K562 (cell line): Measurements from ENCODE around the gene CMBL. TPM values are rescaled to one million over a fixed set of nuclear protein-coding genes. Genes with fewer than 3 reads are reported as not detected.
A peak's percentile ranks its signal among the peaks of the same experiment; 100 is the strongest.

ENCODE experiments used
- ELF4 ChIP-seq: fragments of 450-650 bp; formaldehyde crosslinking; IDR thresholded peaks from 2 replicates; pipeline ENCODE4 v1.4.0; 2022; ENCODE audit warnings: missing genetic modification characterization
- ETV1 ChIP-seq: fragments of 450-650 bp; conservative IDR thresholded peaks from 2 replicates; pipeline ENCODE4 v1.6.1; 2016; ENCODE audit warnings: missing genetic modification characterization, control low read depth, low read depth, missing compliant biosample characterization
- ETV6 ChIP-seq, 3 experiments: fragments of 150-350 bp in 1 of 3; sonication (generic) in 1 of 3; formaldehyde crosslinking in 1 of 3; IDR thresholded peaks; 2 replicates each; pipeline versions ENCODE4 v1.6.1 to v1.8.0; 2014 to 2022; ENCODE audit warnings: borderline replicate concordance in 2 of 3, low read depth in 2 of 3, antibody characterized with exemption in 1 of 3, low read length in 1 of 3, mild to moderate bottlenecking in 1 of 3, missing genetic modification reagents in 1 of 3
- FOSL1 ChIP-seq: fragments of 200-800 bp; sonication (Bioruptor generic); conservative IDR thresholded peaks from 2 replicates; pipeline ENCODE4 v1.6.1; 2016; ENCODE audit warnings: missing genetic modification characterization, missing compliant biosample characterization
- HLTF ChIP-seq: fragments of 450-650 bp; IDR thresholded peaks from 2 replicates; pipeline ENCODE4 v1.6.1; 2016
- ILF3 ChIP-seq: fragments of 450-650 bp; IDR thresholded peaks from 2 replicates; pipeline ENCODE4 v1.6.1; 2018; ENCODE audit warnings: antibody characterized with exemption, mild to moderate bottlenecking, moderate library complexity, borderline replicate concordance
- ILK ChIP-seq: fragments of 450-650 bp; IDR thresholded peaks from 2 replicates; pipeline ENCODE4 v1.6.1; 2016; ENCODE audit warnings: missing genetic modification characterization, low read depth, mild to moderate bottlenecking, missing compliant biosample characterization, moderate library complexity, borderline replicate concordance
- KDM1A ChIP-seq, 2 experiments: fragments of 450-650 bp; IDR thresholded peaks; 2 replicates each; pipeline ENCODE4 v1.6.1; 2016; ENCODE audit warnings: mild to moderate bottlenecking in 2 of 2
- KDM2B ChIP-seq: fragments of 250-450 bp; sonication (Bioruptor Pico); IDR thresholded peaks from 2 replicates; pipeline ENCODE4 v1.8.0; 2021; ENCODE audit warnings: mild to moderate bottlenecking, moderate library complexity
- LEF1 ChIP-seq: fragments of 450-650 bp; IDR thresholded peaks from 2 replicates; pipeline ENCODE4 v1.6.1; 2016; ENCODE audit warnings: mild to moderate bottlenecking
- MLX ChIP-seq, 2 experiments: fragments of 450-650 bp in 1 of 2; sonication (generic) in 1 of 2; formaldehyde crosslinking; conservative IDR thresholded peaks; 2 replicates each; pipeline versions ENCODE4 v1.4.0 to v1.8.1; 2020 to 2022; ENCODE audit warnings: mild to moderate bottlenecking in 1 of 2, missing genetic modification reagents in 1 of 2
- MYC ChIP-seq, 2 experiments: fragments of 250-450 bp in 1 of 2; sonication (Bioruptor Pico) in 1 of 2; IDR thresholded peaks; 2 replicates each; pipeline versions ENCODE4 v1.5.1 to v1.6.1; 2012 to 2021; ENCODE audit warnings: low read depth in 2 of 2, borderline replicate concordance in 1 of 2, improper control_type of control experiment in 1 of 2, low read length in 1 of 2, mild to moderate bottlenecking in 1 of 2, moderate library complexity in 1 of 2
- RBM39 ChIP-seq: fragments of 200-400 bp; formaldehyde crosslinking; optimal IDR thresholded peaks from 2 replicates; pipeline ENCODE3; 2018; ENCODE audit warnings: low read depth, low read length
- SETDB1 ChIP-seq: IDR thresholded peaks from one replicate; pipeline ENCODE4 v1.6.1; 2012; ENCODE audit warnings: low read length, control low read depth, inconsistent platforms
- SPI1 ChIP-seq: IDR thresholded peaks from 2 replicates; pipeline ENCODE4 v1.6.1; 2011; ENCODE audit warnings: low read depth, low read length, control low read depth, borderline replicate concordance
- SRF ChIP-seq, 2 experiments: fragments of 250-450, 450-650 bp in 1 of 2; sonication (Bioruptor Pico) in 1 of 2; sonication (generic) in 1 of 2; formaldehyde crosslinking; IDR thresholded peaks; 2 replicates each; pipeline versions ENCODE4 v1.5.0 to v1.5.1; 2020 to 2022; ENCODE audit warnings: mild to moderate bottlenecking in 1 of 2, missing genetic modification reagents in 1 of 2
- TAL1 ChIP-seq: fragments of 450-650 bp; IDR thresholded peaks from 2 replicates; pipeline ENCODE4 v1.6.1; 2016; ENCODE audit warnings: mild to moderate bottlenecking
- TCF7L2 ChIP-seq: fragments of 150-350 bp; IDR thresholded peaks from 2 replicates; pipeline ENCODE4 v1.6.1; 2016; ENCODE audit warnings: low read depth, mild to moderate bottlenecking, low read length, moderate library complexity
- TEAD2 ChIP-seq: fragments of 450-650 bp; IDR thresholded peaks from 2 replicates; pipeline ENCODE4 v1.6.1; 2016; ENCODE audit warnings: missing genetic modification characterization, control low read depth, missing compliant biosample characterization
- ZBTB11 ChIP-seq, 3 experiments: fragments of 200-800 bp in 1 of 3; fragments of 250-450 bp in 1 of 3; fragments of 450-650 bp in 1 of 3; sonication (Bioruptor Pico) in 1 of 3; sonication (Bioruptor generic) in 1 of 3; formaldehyde crosslinking in 1 of 3; IDR thresholded peaks; 2 replicates each; pipeline versions ENCODE4 v1.6.1 to v1.8.0; 2016 to 2022; ENCODE audit warnings: mild to moderate bottlenecking in 2 of 3, missing genetic modification characterization in 2 of 3, missing compliant biosample characterization in 1 of 3, moderate library complexity in 1 of 3
- ZNF316 ChIP-seq: fragments of 450-650 bp; IDR thresholded peaks from 2 replicates; pipeline ENCODE4 v1.6.1; 2016
- ZNF778 ChIP-seq: fragments of 450-650 bp; formaldehyde crosslinking; IDR thresholded peaks from 2 replicates; pipeline ENCODE4 v1.4.0; 2020; ENCODE audit warnings: mild to moderate bottlenecking, moderate library complexity
- polyA plus RNA-seq, 8 experiments: library from polyadenylated mRNA; depleted of rRNA in 4 of 8; stranded (reverse) in 5 of 8; unstranded in 3 of 8; fragments of >200 nt; fragmentation: Nextera tagmentation in 2 of 8; fragmentation: Illumina TruSeq in 1 of 8; extraction: Ambion mirVana in 2 of 8; extraction: Trizol in 1 of 8; gene quantifications; 2 replicates each; pipeline versions ENCODE4 v1.2.1 to v1.2.3, GENCODE V29; 2011 to 2014; ENCODE audit warnings: inconsistent platforms in 1 of 8, missing spikeins in 1 of 8
- total RNA-seq, 7 experiments: library from RNA; depleted of rRNA in 6 of 7; stranded (reverse); fragments of >200 nt in 6 of 7; fragmentation: Illumina TruSeq in 2 of 7; extraction: Trizol in 2 of 7; gene quantifications; 2 replicates each; pipeline versions ENCODE4 v1.2.1 to v1.2.3, GENCODE V29; 2011 to 2021; ENCODE audit warnings: low replicate concordance in 1 of 7

CMBL gene
- total and polyA plus RNA-seq, 9 of the 15 experiments (the other 6 are each of a cell fraction or from before 2014, with no cell fraction given), result 22.6 to 192 (median 71.1) TPM

GRCh38 chr5:10249948-10250805 is 57.5 kb downstream of the CMBL start, which contains the start of gene CCT5 (continued):
- TF ChIP-seq ZBTB11 (CRISPR knock-in tag; IDR thresholded peaks at IDR 0.05), result peak in 2 of 3 experiments; percentile 34 to 90; a peak in 3 of 6 replicates
- no peak for TF ChIP-seq TAL1
- TF ChIP-seq KDM2B (CRISPR knock-in tag), result no peak
- peak in 1 of 2 experiments; percentile 42; a peak in 1 of 4 replicates for TF ChIP-seq SRF (CRISPR knock-in tag; IDR thresholded peaks at IDR 0.05)
- TF ChIP-seq ETV6 (IDR thresholded peaks at IDR 0.05; ENCODE audit: borderline replicate concordance in 1 of 2, low read depth in 2 of 2, low read length in 1 of 2), result no peak
- peak; percentile 46; the same call in 1 of the 2 replicates for TF ChIP-seq ETV6 (CRISPR knock-in tag; IDR thresholded peaks at IDR 0.05; ENCODE audit: borderline replicate concordance)
- no peak for TF ChIP-seq LEF1
- TF ChIP-seq SPI1, result peak; percentile 99
- TF ChIP-seq TCF7L2, result peak; percentile 94
- no peak for TF ChIP-seq ILK (tag)
- TF ChIP-seq MYC (IDR thresholded peaks at IDR 0.05; ENCODE audit: low read depth, low read length), result peak; percentile 97
- TF ChIP-seq MYC (CRISPR knock-in tag; IDR thresholded peaks at IDR 0.05; ENCODE audit: borderline replicate concordance, low read depth), result peak; percentile 99
- TF ChIP-seq MLX (CRISPR knock-in tag; conservative IDR thresholded peaks at IDR 0.05), result no peak; a peak in 1 of 4 replicates
- TF ChIP-seq RBM39, result no peak
- TF ChIP-seq ZNF316, result no peak; the same call in 1 of the 2 replicates
- no peak for TF ChIP-seq KDM1A (IDR thresholded peaks at IDR 0.05)
- TF ChIP-seq TEAD2, result no peak
- TF ChIP-seq HLTF, result no peak
- no peak for TF ChIP-seq FOSL1 (tag)
- no peak for TF ChIP-seq ELF4 (CRISPR knock-in tag)
- TF ChIP-seq SETDB1, result no peak
- no peak for TF ChIP-seq ZNF778 (CRISPR knock-in tag)
- TF ChIP-seq ILF3, result no peak
- TF ChIP-seq ETV1, result peak; percentile 83
